SK-N-SH (cell line): ENCODE results near the gene KCNH3. TPM values are rescaled to one million over a fixed set of nuclear protein-coding genes. Genes with fewer than 3 reads are reported as not detected.

ENCODE experiments used
- CTCF ChIA-PET: fragments of 300-600, 350-600 bp; formaldehyde crosslinking; extraction: SDS; loops from one replicate; lab custom pipeline; 2021; lab: Yijun Ruan, JAX
- POLR2A ChIA-PET: fragments of 350-600 bp; sonication (Branson Sonifier 250); formaldehyde crosslinking; extraction: SDS; loops from one replicate; lab custom pipeline; 2020; ENCODE audit warnings: antibody characterized with exemption, inconsistent platforms; lab: Yijun Ruan, JAX
- DNase-seq: peaks from one replicate; pipeline ENCODE4 v3.0.0; 2012
- H2AFZ ChIP-seq: fragments of 200-600 bp; sonication (generic); 2 replicates; pipeline ENCODE4 v1.8.1; 2016; ENCODE audit warnings: antibody characterized with exemption, mild to moderate bottlenecking, low read depth
- H3F3A ChIP-seq: fragments of 200-600 bp; sonication (generic); replicated peaks from 2 replicates; pipeline ENCODE3; 2016; ENCODE audit warnings: antibody characterized with exemption, mild to moderate bottlenecking; ENCODE audit not compliant: insufficient read depth
- H3K27ac ChIP-seq, 2 experiments: fragments of 200-500 bp in 1 of 2; fragments of 200-600 bp in 1 of 2; sonication (Bioruptor generic) in 1 of 2; sonication (generic), shearing (Covaris generic) in 1 of 2; 2 replicates each; pipeline versions ENCODE4 v1.5.1 to v1.6.1; 2014 to 2016; ENCODE audit warnings: low read depth in 2 of 2, inconsistent platforms in 1 of 2, low read length in 1 of 2, mild to moderate bottlenecking in 1 of 2, mixed read lengths in 1 of 2
- H3K27me3 ChIP-seq: fragments of 200-600 bp; sonication (generic), shearing (Covaris generic); 2 replicates; pipeline ENCODE4 v1.6.1; 2016; ENCODE audit warnings: mixed run types; ENCODE audit not compliant: insufficient read depth
- H3K36me3 ChIP-seq, 2 experiments: fragments of 200-500 bp in 1 of 2; fragments of 200-600 bp in 1 of 2; sonication (Bioruptor generic) in 1 of 2; sonication (generic) in 1 of 2; replicated peaks in 1 of 2; 2 replicates each; pipeline versions ENCODE3 to v1.5.1; 2014 to 2016; ENCODE audit warnings: low read length in 1 of 2, mild to moderate bottlenecking in 1 of 2; ENCODE audit not compliant: insufficient read depth in 2 of 2, control insufficient read depth in 1 of 2
- H3K4me1 ChIP-seq, 2 experiments: fragments of 200-500 bp in 1 of 2; fragments of 200-600 bp in 1 of 2; sonication (Bioruptor generic) in 1 of 2; sonication (generic), shearing (Covaris generic) in 1 of 2; 2 replicates each; pipeline versions ENCODE4 v1.5.1 to v1.6.1; 2014 to 2016; ENCODE audit warnings: low read depth in 1 of 2, low read length in 1 of 2, mixed run types in 1 of 2; ENCODE audit not compliant: insufficient read depth in 2 of 2, control insufficient read depth in 1 of 2
- H3K4me2 ChIP-seq: fragments of 200-600 bp; sonication (generic), shearing (Covaris generic); 2 replicates; pipeline ENCODE4 v1.6.1; 2017; ENCODE audit warnings: mixed run types
- H3K4me3 ChIP-seq, 2 experiments: fragments of 200-500 bp in 1 of 2; fragments of 200-600 bp in 1 of 2; sonication (Bioruptor generic) in 1 of 2; sonication (generic), shearing (Covaris generic) in 1 of 2; 2 replicates each; pipeline versions ENCODE4 v1.5.1 to v1.8.1; 2014 to 2016; ENCODE audit warnings: low read depth in 2 of 2, inconsistent platforms in 1 of 2, low read length in 1 of 2, mild to moderate bottlenecking in 1 of 2, mixed read lengths in 1 of 2, moderate library complexity in 1 of 2
- H3K79me2 ChIP-seq: fragments of 200-600 bp; sonication (generic); 2 replicates; pipeline ENCODE4 v1.8.1; 2017; ENCODE audit warnings: mild to moderate bottlenecking; ENCODE audit not compliant: insufficient read depth
- H3K9ac ChIP-seq: fragments of 200-600 bp; sonication (generic); 2 replicates; pipeline ENCODE4 v1.6.1; 2017; ENCODE audit warnings: mixed run types
- H3K9me2 ChIP-seq: fragments of 200-600 bp; sonication (generic); 2 replicates; pipeline ENCODE4 v1.6.1; 2017; ENCODE audit warnings: mixed run types
- H3K9me3 ChIP-seq: fragments of 200-600 bp; sonication (generic); 2 replicates; pipeline ENCODE4 v1.6.1; 2017; ENCODE audit warnings: mixed run types, mild to moderate bottlenecking, moderate library complexity
- H4K20me1 ChIP-seq: fragments of 200-600 bp; sonication (generic); 2 replicates; pipeline ENCODE4 v1.6.1; 2017; ENCODE audit warnings: mild to moderate bottlenecking, mixed run types; ENCODE audit not compliant: insufficient read depth
- CHD2 ChIP-seq: fragments of 150-350 bp; IDR thresholded peaks from 2 replicates; pipeline ENCODE4 v1.6.1; 2018; ENCODE audit warnings: low read length; ENCODE audit not compliant: partially characterized antibody
- CTCF ChIP-seq: fragments of 200-600 bp; sonication (generic); IDR thresholded peaks from 2 replicates; pipeline ENCODE4 v1.6.1; 2017; ENCODE audit warnings: antibody characterized with exemption, mild to moderate bottlenecking, moderate library complexity
- EP300 ChIP-seq, 2 experiments: IDR thresholded peaks; 2 replicates each; pipeline versions ENCODE4 v1.4.0 to v1.6.1; 2012; ENCODE audit warnings: borderline replicate concordance in 1 of 2, low read depth in 1 of 2, low read length in 1 of 2
- GABPA ChIP-seq: IDR thresholded peaks from 2 replicates; pipeline ENCODE4 v1.4.0; 2012; ENCODE audit warnings: low read depth, mild to moderate bottlenecking
- POLR2AphosphoS5 ChIP-seq: IDR thresholded peaks from 2 replicates; pipeline ENCODE4 v1.6.1; 2012; ENCODE audit warnings: low read depth, low read length
- RFX5 ChIP-seq: IDR thresholded peaks from 2 replicates; pipeline ENCODE4 v1.6.1; 2012; ENCODE audit warnings: mild to moderate bottlenecking, improper control_type of control experiment, low read length
- SMC3 ChIP-seq: IDR thresholded peaks from 2 replicates; pipeline ENCODE4 v1.6.1; 2012; ENCODE audit warnings: low read depth, low read length, improper control_type of control experiment
- USF1 ChIP-seq: IDR thresholded peaks from 2 replicates; pipeline ENCODE4 v1.4.0; 2012; ENCODE audit warnings: low read depth, borderline replicate concordance
- USF2 ChIP-seq: fragments of 150-350 bp; IDR thresholded peaks from 2 replicates; pipeline ENCODE4 v1.6.1; 2017; ENCODE audit warnings: antibody characterized with exemption, low read length, low read depth, borderline replicate concordance
- WGBS: methylation state at CpG from one replicate; pipeline ENCODE4 v1.1.6; 2017; ENCODE audit warnings: low lambda C conversion rate; 5-methylcytosine and 5-hydroxymethylcytosine counted together
- polyA plus RNA-seq, 3 experiments: library from polyadenylated mRNA; depleted of rRNA; stranded (reverse); fragments of >200 nt; gene quantifications; 2 replicates each; pipeline ENCODE4 v1.2.3, GENCODE V29; 2012

KCNH3 gene
- polyA plus RNA-seq, 1 of the 3 experiments (the other 2 are of a cell fraction): 3.7 TPM

GRCh38 chr12:49587174-49587908 is 48.5 kb downstream of the KCNH3 start:
- Histone ChIP-seq H2AFZ (no peak overlapping the region), H3K4me2 (no peak overlapping the region), H3F3A (no peaks in the 10 kb centered on the region), H3K27ac (no peak overlapping the region), H3K4me1 (peaks cover 0 to 23% of the 10 kb centered on the region in 2 experiments; a peak in 1 of 4 replicates), H3K9me2 (no peaks in the 10 kb centered on the region), H3K9me3 (no peaks in the 10 kb centered on the region), H3K4me3 (no peak overlapping the region), H3K79me2 (no peaks in the 10 kb centered on the region; the same call in 1 of the 2 replicates), H3K27me3 (no peaks in the 10 kb centered on the region), H3K9ac (no peak overlapping the region), H3K36me3 (peaks cover 28 to 33% of the 10 kb centered on the region in 2 experiments), H4K20me1 (no peaks in the 10 kb centered on the region)
- TF ChIP-seq CTCF (peak; percentile 19; the same call in 1 of the 2 replicates), USF1 (no peak)
- POLR2A ChIA-PET: no interaction called here
- WGBS: 93% methylated on average over 11 of the region's 11 CpGs
- DNase-seq: no peak
- CTCF ChIA-PET: interaction anchor here (1.2 kb wide), 1 partner anchor 229 kb away, joined by 5 read pairs; no protein-coding TSS in a partner anchor

GRCh38 chr12:49588281-49588680 is 49.5 kb downstream of the KCNH3 start:
- Histone ChIP-seq H3K4me3 (no peak overlapping the region), H3K36me3 (peaks cover 28 to 33% of the 10 kb centered on the region in 2 experiments), H3K27me3 (no peaks in the 10 kb centered on the region)
- TF ChIP-seq RFX5 (no peak), USF2 (no peak), EP300 (IDR thresholded peaks at IDR 0.05; ENCODE audit: borderline replicate concordance in 1 of 2, low read depth in 1 of 2, low read length in 1 of 2) (no peak), SMC3 (no peak), GABPA (no peak), POLR2AphosphoS5 (no peak), CHD2 (no peak)
- TF ChIP-seq, all 33 proteins: peak for 0
- H3F3A ChIP-seq: no peaks in the 10 kb centered on the region
- H2AFZ ChIP-seq: no peak overlapping the region
- no peak overlapping the region for H3K9ac ChIP-seq
- no peak overlapping the region for H3K4me2 ChIP-seq
- no peaks in the 10 kb centered on the region for H4K20me1 ChIP-seq
- 100% methylated on average over 6 of the region's 7 CpGs for WGBS
- ChIA-PET POLR2A (no interaction called here), CTCF (interaction anchor here (1.4 to 2.0 kb wide), 2 partner anchors 9 to 230 kb away, joined by 5 to 8 read pairs; no protein-coding TSS in a partner anchor)
- H3K4me1 ChIP-seq: peaks cover 0 to 19% of the 10 kb centered on the region in 2 experiments; a peak in 1 of 4 replicates
- no peaks in the 10 kb centered on the region; the same call in 1 of the 2 replicates for H3K79me2 ChIP-seq
- H3K9me2 ChIP-seq: no peaks in the 10 kb centered on the region
- H3K27ac ChIP-seq: peak overlapping the region in 1 of 2 experiments; percentile 48; a peak in 1 of 4 replicates
- DNase-seq: no peak
- H3K9me3 ChIP-seq: no peaks in the 10 kb centered on the region
